Measurements from ENCODE around the gene CCDC88A.
"Not testable (repeated sequence)": the region's sequence is repeated elsewhere in the genome, so short reads cannot be mapped to it uniquely, and the experiment has no call there.

CCDC88A gene

DNA sequence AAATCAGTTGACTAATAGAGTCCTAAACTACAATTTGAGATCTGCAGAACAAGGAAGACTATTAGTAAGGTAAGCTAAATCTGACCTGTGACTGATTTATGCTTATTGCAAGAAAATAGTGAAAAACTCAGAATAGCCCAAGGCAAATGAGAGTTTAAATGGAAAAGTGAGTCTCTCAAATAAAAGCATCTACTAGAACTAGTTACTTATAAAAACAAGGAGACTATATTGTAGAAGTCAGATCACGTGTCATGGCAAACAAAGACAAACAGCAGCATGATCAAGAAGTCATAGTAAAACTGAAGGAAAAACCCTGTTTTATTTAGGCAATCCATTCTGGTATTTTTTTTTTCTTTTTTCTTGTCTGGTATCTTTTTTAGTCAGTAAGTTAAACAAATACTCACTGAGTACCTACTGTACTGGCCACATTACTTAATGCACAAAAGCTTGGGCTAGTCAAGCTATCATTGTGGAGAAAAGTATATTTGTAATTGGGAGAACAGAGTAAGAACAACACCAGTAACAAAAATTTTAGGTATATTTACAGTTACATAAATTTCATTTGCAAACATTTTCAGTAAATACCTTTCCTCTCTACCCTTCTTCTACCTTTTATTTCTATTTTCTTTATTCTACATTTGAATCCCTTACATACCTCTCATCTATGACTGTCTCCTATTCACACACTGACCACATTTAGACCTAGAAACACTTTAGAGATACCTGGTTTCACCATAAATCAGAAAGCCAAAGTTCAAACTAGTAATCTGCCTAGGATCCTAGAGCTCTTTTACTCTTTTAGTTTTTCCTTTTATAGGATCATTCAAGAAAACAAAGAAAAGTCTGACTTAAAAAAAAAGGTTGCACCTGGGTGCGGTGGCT lies 23.7 kb downstream of the CCDC88A start:
- TF ChIP-seq, protein P1, sequence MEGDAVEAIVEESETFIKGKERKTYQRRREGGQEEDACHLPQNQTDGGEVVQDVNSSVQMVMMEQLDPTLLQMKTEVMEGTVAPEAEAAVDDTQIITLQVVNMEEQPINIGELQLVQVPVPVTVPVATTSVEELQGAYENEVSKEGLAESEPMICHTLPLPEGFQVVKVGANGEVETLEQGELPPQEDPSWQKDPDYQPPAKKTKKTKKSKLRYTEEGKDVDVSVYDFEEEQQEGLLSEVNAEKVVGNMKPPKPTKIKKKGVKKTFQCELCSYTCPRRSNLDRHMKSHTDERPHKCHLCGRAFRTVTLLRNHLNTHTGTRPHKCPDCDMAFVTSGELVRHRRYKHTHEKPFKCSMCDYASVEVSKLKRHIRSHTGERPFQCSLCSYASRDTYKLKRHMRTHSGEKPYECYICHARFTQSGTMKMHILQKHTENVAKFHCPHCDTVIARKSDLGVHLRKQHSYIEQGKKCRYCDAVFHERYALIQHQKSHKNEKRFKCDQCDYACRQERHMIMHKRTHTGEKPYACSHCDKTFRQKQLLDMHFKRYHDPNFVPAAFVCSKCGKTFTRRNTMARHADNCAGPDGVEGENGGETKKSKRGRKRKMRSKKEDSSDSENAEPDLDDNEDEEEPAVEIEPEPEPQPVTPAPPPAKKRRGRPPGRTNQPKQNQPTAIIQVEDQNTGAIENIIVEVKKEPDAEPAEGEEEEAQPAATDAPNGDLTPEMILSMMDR (IDR thresholded peaks at IDR 0.05; ENCODE audit: control extremely low read depth, extremely low read depth, low read depth, missing control alignments) = no peak
- POLR2A ChIA-PET = no interaction called here
- CTCF ChIA-PET = interaction anchor here (1.6 to 1.8 kb wide), 2 partner anchors 10 to 20 kb away, joined by 6 to 8 read pairs; no protein-coding TSS in a partner anchor
- DNase-seq (ENCODE audit: extremely low spot score) = peak; percentile 17

DNA sequence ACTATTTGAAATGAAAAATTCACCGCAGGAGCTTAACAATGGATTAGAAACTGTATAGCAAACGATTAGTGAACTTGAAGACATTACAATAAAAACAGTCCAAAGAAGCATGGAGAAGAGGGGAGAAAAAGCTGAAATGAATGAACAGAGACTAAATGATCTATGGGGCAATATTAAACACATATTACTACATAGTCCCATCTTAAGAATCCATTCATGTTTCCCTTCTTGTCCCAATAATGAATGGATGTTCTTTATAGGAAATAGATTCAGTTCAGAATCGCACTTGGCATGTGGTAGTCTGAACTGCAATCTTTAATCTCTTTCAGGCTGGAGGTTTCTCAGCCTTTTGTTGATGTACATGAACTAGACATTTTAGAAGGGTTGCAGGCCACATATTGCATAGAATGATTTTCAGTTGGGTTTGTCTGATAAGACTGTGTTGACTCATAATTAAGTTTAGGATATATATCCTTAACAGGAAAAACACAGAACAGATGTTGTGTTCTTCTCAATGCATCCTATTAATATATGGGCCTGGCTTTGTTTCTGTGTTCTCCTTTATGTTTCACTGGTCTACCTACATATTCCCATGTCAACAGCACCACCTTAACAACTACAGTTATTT lies 27.9 kb downstream of the CCDC88A start:
- TF ChIP-seq, protein P1 (IDR thresholded peaks at IDR 0.05; ENCODE audit: control extremely low read depth, extremely low read depth, low read depth, missing control alignments) = no peak
- no peak for DNase-seq (ENCODE audit: extremely low spot score)
- ChIA-PET CTCF (interaction anchor here (1.0 to 1.8 kb wide), 4 partner anchors 11 to 21 kb away, joined by 4 to 6 read pairs (median 5); no protein-coding TSS in a partner anchor), POLR2A (no interaction called here)

DNA sequence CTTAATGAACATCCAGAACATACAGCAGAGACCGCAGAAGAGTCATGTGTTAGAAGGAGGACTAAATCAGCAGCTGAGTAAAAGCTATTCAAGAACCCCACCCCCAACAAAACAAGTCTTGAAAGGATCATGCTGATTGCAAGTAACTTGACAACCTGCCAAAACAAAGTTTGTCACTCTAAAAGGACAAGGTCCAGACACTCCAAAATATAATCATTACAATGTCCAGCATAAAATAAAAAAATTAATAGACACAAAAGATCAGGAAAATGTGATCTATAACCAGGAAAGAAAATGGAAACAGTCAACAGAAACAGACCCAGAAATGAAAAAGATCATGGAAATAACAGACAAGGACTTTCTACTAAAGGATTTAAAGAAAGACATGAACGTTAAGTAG lies 28.5 kb downstream of the CCDC88A start:
- ChIA-PET POLR2A (no interaction called here), CTCF (interaction anchor here (0.9 to 1.8 kb wide), 4 partner anchors 8 to 16 kb away, joined by 4 to 6 read pairs (median 5); no protein-coding TSS in a partner anchor)
- no peak for DNase-seq (ENCODE audit: extremely low spot score)
- TF ChIP-seq, protein P1 (IDR thresholded peaks at IDR 0.05; ENCODE audit: control extremely low read depth, extremely low read depth, low read depth, missing control alignments) = no peak

DNA sequence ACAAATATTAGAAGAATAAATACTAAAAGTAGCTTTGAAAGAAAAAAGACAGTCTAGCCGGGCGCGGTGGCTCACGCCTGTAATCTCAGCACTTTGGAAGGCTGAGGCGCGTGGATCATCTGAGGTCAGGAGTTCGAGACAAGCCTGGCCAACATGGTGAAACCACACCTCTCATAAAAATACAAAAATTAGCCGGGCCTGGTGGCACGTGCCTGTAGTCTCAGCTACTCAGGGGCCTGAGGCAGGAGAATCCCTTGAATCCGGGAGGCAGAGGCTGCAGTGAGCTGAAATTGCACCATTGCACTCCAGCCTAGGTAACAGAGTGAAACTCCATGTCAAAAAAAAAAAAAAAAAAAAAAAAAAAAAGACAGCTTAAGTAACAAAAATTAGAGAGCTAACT lies 34.1 kb downstream of the CCDC88A start:
- POLR2A ChIA-PET; DNase-seq (ENCODE audit: extremely low spot score): not testable (repeated sequence)
- CTCF ChIA-PET = interaction anchor here (1.4 to 2.1 kb wide), 2 partner anchors 10 to 50 kb away, joined by 4 to 8 read pairs; no protein-coding TSS in a partner anchor

DNA sequence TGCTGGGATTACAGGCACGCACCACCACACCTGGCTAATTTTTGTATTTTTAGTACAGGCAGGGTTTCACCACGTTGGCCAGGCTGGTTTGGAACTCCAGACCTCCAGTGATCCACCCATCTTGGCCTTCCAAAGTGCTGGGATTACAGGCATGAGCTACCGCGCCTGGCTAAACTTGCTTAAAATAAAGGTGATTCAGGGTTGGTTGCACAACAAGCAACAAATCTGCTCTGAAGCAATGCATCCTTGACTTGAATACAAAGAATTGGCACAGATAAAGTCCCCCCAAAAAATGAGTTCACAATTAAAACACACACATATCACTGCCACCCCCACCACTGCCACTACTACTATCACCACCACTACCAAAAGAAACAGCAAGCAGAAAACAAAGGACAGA lies 34.9 kb downstream of the CCDC88A start:
- ChIA-PET CTCF (interaction anchor here (1.4 kb wide), 2 partner anchors 11 to 49 kb away, joined by 3 to 4 read pairs; no protein-coding TSS in a partner anchor), POLR2A (no interaction called here)
- TF ChIP-seq, protein P1 (IDR thresholded peaks at IDR 0.05; ENCODE audit: control extremely low read depth, extremely low read depth, low read depth, missing control alignments) = no peak
- DNase-seq (ENCODE audit: extremely low spot score) = no peak

- TF ChIP-seq, protein P1 (IDR thresholded peaks at IDR 0.05; ENCODE audit: control extremely low read depth, extremely low read depth, low read depth, missing control alignments) = no peak
- no peak for DNase-seq (ENCODE audit: extremely low spot score)
- CTCF ChIA-PET = no interaction called here
- POLR2A ChIA-PET = no interaction called here
Measured at GRCh38 chr2:55371376-55371775, 48.3 kb downstream of the CCDC88A start.

DNA sequence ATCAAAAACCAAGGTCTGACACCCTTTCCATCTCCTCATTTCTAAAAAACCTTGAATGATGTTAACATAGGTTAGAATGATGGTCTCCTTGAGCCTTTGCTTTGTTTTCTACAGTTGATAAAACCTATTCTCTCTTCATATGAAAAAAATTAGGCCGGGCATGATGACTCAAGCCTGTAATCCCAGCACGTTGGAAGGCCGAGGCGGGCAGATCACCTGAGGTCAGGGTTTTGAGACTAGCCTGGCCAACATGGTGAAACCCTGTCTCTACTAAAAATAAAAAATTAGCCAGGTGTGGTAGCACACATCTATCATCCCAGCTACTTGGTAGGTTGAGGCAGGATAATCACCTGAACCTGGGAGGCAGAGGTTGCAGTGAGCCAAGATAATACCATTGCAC lies 49.4 kb downstream of the CCDC88A start:
- POLR2A ChIA-PET = no interaction called here
- DNase-seq (ENCODE audit: extremely low spot score) = no peak
- CTCF ChIA-PET = interaction anchor here (1.1 kb wide), 1 partner anchor 31 kb away, joined by 3 read pairs; no protein-coding TSS in a partner anchor
- TF ChIP-seq, protein P1 (IDR thresholded peaks at IDR 0.05; ENCODE audit: control extremely low read depth, extremely low read depth, low read depth, missing control alignments) = no peak
